NCI-H69 (cell line): ENCODE measurements around the gene OAS2.
"Not testable (repeated sequence)": the region's sequence is repeated elsewhere in the genome, so short reads cannot be mapped to it uniquely, and the experiment has no call there.

ENCODE experiments used
- DNase-seq: peaks from one replicate; lab custom pipeline; 2025; lab: John Stamatoyannopoulos, UW

The OAS2 gene

GRCh38 chr12:112985642-112986290 is 7.4 kb downstream of the OAS2 start:
- DNase-seq = no peak

DNA sequence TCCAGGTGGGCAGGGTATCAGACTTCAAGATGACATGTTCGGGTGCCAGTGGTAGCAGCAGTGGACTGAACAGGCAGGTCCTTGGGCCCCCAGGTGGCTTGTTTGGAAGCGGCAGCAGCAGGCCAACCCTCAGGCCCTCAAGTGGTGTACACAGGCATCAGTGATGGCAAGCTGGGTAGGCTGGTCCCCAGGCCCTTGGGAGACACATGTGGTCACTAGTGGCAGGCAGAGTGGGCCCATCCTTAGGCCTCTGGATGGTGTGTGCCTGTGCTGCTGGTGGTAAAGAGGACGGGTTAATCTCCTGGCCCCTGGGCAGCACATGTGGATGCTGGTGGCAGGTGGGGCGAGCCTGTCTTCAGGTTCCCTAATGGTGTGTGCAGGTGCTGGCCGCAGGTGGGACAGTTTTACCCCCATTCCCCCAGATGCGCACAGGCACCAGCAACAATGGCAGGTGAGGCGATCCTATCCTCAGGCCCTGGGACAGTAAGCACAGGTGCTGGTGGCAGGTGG is 8.0 kb downstream of the OAS2 start:
- no peak for DNase-seq

GRCh38 chr12:112987561-112987960 is 9.2 kb downstream of the OAS2 start:
- DNase-seq = no peak

GRCh38 chr12:112988224-112988623 is 9.9 kb downstream of the OAS2 start:
- no peak for DNase-seq

- DNase-seq = not testable (repeated sequence)
Measured at GRCh38 chr12:112988823-112989385, 10.6 kb downstream of the OAS2 start.

- DNase-seq = no peak
Measured at GRCh38 chr12:112989806-112990205, 11.5 kb downstream of the OAS2 start.

- DNase-seq = peak; percentile 77
Measured at GRCh38 chr12:112992541-112993398, 14.5 kb downstream of the OAS2 start.

GRCh38 chr12:112995008-112995407 is 16.7 kb downstream of the OAS2 start:
- no peak for DNase-seq

- DNase-seq = no peak
Measured at GRCh38 chr12:112996501-112996900, 18.2 kb downstream of the OAS2 start.

DNA sequence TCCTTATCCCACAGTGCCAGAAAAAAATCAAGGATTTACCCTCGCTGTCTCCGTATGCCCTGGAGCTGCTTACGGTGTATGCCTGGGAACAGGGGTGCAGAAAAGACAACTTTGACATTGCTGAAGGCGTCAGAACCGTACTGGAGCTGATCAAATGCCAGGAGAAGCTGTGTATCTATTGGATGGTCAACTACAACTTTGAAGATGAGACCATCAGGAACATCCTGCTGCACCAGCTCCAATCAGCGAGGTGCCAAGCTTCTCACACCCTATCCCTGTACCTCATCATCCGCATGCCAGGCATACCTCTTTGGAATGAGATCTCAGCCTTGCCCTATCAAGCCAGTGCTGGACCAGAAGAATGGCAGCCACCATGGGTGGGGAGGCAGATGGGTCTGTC is 19.2 kb downstream of the OAS2 start:
- DNase-seq = no peak

DNA sequence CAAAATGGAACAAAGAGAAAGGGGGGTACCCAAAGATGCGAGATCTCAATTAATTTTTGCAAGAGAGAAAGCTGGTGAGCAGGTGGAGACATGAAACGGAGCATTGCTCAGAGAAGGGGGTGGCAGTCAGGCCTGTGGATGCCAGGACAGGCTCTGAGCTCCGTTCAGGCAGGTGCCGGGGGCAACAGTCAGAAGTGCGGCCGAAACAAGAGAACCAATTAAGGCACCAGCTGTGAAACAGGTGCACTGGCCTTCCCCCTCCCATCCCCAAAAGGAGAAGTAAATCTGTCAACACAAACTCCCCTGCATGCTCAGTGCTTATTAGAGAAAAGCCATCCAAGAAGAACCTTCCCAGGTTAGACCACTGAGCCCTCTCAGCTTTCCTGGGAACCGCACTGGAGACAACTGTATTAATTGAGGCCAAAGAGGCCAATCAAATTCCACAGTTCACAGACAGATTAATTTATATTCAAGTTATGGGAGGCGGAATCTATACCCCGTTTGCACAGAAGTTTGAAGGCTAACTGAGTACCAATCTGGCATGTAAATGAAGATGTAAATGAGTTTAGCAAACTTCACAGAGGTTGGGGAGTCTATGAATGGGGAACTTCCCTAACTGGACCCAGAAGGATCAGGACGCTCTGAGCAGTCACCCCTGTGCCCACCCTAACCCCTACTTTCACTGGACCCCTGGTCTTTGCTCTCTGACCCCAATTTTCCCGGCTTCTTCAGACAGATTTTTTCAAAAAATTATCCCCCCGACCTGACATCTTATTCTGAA is 20.9 kb downstream of the OAS2 start:
- peak; percentile 62 for DNase-seq

DNA sequence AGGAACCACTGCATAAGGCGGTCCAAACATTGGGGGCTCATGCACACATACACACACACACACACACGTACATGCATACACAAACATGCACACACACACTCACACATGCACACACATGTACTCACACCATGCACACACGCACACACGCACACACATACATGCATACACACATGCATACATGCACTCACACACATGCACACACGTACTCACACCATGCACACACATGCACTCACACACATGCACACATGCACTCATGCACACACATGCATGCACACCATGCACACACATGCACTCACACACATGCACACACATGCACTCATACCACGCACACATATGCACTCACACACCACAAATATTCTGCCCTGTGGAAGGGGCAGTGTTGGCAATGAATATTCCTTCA is 22.1 kb downstream of the OAS2 start:
- DNase-seq = no peak

- DNase-seq = peak; percentile 44
Measured at GRCh38 chr12:113002155-113002554, 23.8 kb downstream of the OAS2 start.

- no peak for DNase-seq
Measured at GRCh38 chr12:113002676-113003075, 24.4 kb downstream of the OAS2 start.

- DNase-seq = no peak
Measured at GRCh38 chr12:113003636-113004035, 25.3 kb downstream of the OAS2 start.

DNA sequence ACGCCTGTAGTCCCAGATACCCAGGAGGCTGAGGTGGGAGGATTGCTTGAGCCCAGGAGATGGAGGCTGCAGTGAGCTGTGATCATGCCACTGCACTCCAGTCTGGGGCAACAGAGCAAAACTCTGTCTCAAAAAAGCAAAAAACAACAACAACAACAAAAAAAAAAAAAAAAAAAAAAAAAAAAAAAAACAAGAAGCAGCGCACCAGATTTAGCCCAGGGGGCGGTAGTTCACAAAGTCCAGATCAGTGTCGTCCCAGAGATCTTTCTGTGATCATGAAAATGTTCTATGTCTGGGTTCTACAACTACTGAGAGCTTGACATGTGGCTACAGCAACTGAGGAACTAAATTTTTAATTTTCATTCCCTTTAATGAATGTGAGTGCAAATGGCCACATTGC is 27.4 kb downstream of the OAS2 start:
- peak; percentile 5 for DNase-seq

GRCh38 chr12:113006206-113006605 is 27.9 kb downstream of the OAS2 start:
- DNase-seq = no peak

DNA sequence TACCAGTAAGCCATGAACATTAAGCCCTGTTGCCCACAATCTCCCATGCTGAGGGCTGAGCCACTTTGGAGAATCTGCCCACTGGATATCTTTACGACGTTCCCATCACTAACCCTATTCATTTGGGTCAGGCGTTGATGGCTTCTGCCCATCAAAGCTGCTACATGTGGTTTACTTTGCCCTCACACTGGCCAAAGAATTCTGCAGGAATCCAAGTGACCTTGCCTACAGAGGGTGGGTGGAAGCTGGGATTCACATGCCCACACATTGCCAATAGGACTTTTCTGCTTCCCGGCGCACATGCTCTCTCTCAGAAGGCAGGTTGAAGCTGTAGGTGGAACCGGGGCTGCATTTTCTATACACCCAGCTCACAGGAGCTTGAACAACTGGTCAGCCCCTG is 28.3 kb downstream of the OAS2 start:
- DNase-seq = no peak

DNA sequence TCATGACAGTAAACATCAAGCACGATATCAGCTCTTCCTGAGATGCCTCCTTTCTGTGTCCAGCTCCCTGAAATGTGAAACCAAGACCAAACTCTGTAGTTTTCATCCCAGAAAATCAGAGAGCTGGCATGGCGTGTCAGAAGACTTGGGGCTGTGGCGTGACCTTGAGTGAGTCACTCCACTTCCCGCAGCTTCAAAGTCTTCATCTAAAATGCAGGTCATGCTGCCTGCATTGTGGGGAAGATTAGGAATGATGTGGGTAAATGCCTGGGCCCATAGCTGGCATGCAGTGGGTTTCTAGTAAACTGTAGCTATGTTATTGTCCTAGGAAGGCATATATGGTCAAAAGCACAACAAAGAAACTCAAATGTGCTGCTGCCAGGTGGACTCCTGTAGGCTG is 28.8 kb downstream of the OAS2 start:
- DNase-seq = no peak

- DNase-seq = no peak
Measured at GRCh38 chr12:113010701-113011100, 32.4 kb downstream of the OAS2 start.

- DNase-seq = no peak
Measured at GRCh38 chr12:113014565-113014964, 36.2 kb downstream of the OAS2 start.

DNA sequence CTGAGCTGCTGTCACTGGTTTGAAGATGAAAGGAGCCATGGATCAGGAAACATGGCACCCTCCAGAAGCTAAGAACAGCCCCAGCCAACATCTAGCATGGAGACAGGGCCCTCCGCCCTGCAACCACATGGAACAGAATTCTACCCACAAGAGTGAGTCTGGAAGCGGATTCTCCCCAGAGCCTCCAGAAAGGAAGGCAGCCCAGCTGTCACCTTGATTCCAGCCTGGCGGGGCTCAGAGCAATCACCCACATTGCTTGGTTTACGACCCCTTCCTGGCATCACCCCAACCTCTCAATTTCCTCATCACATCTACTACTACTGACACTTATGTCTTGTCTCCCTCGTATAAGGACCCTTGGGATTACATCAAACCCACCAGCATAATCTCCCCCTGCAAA is 38.5 kb downstream of the OAS2 start:
- peak; percentile 22 for DNase-seq
